IgD-negative memory B cell (primary cell): Measurements from ENCODE around the gene TMEM145. TPM values are rescaled to one million over a fixed set of nuclear protein-coding genes. Genes with fewer than 3 reads are reported as not detected.

Experiments
- polyA plus RNA-seq: library from polyadenylated mRNA; unstranded; fragments of 300-500 nt; fragmentation: Illumina TruSeq; gene quantifications from one replicate; pipeline ENCODE4 v1.2.3, GENCODE V29; 2021

The TMEM145 gene
- polyA plus RNA-seq, 1 donor from 2014 or later = not detected

Other genes with a start within 250 kb of the TMEM145 start
- not detected for gene GRIK5, start 243.1 kb upstream of the TMEM145 start, polyA plus RNA-seq
- gene ZNF574, start 237.1 kb upstream of the TMEM145 start, polyA plus RNA-seq = 24.8 TPM
- 89.1 TPM for gene POU2F2, start 180.9 kb upstream of the TMEM145 start, polyA plus RNA-seq
- gene DEDD2, start 95.6 kb upstream of the TMEM145 start, polyA plus RNA-seq = 159 TPM
- 8.0 TPM for gene ZNF526, start 93.0 kb upstream of the TMEM145 start, polyA plus RNA-seq
- 24.5 TPM for gene GSK3A, start 70.7 kb upstream of the TMEM145 start, polyA plus RNA-seq
- 6.7 TPM for gene ERF, start 58.2 kb upstream of the TMEM145 start, polyA plus RNA-seq
- 4.5 TPM for gene CIC, start 44.1 kb upstream of the TMEM145 start, polyA plus RNA-seq
- gene PRR19, start 11.2 kb upstream of the TMEM145 start, polyA plus RNA-seq = 0.55 TPM
- 49.0 TPM for gene PAFAH1B3, start 10.7 kb upstream of the TMEM145 start, polyA plus RNA-seq
- 0.90 TPM for gene MEGF8, start 12.3 kb downstream of the TMEM145 start, polyA plus RNA-seq
- 42.5 TPM for gene CNFN, start 77.0 kb downstream of the TMEM145 start, polyA plus RNA-seq
- gene LIPE, start 114.1 kb downstream of the TMEM145 start, polyA plus RNA-seq = 15.0 TPM
- 0.25 TPM for gene CXCL17, start 129.6 kb downstream of the TMEM145 start, polyA plus RNA-seq
- gene CEACAM1, start 215.2 kb downstream of the TMEM145 start, polyA plus RNA-seq = 5.4 TPM